GM12875 (cell line): ENCODE measurements around the gene ZCCHC3.

Experiments used
- H3K4me3 ChIP-seq: one replicate; pipeline ENCODE4 v1.5.1; 2011; ENCODE audit warnings: low read depth, low read length, control low read depth
- TF ChIP-seq, protein P1 (sequence below): IDR thresholded peaks from 2 replicates; pipeline ENCODE4 v1.5.1; 2011; ENCODE audit warnings: low read depth, mild to moderate bottlenecking, control low read depth, inconsistent platforms, low read length, moderate library complexity, borderline replicate concordance; ENCODE audit not compliant: insufficient read depth

ZCCHC3 gene

DNA sequence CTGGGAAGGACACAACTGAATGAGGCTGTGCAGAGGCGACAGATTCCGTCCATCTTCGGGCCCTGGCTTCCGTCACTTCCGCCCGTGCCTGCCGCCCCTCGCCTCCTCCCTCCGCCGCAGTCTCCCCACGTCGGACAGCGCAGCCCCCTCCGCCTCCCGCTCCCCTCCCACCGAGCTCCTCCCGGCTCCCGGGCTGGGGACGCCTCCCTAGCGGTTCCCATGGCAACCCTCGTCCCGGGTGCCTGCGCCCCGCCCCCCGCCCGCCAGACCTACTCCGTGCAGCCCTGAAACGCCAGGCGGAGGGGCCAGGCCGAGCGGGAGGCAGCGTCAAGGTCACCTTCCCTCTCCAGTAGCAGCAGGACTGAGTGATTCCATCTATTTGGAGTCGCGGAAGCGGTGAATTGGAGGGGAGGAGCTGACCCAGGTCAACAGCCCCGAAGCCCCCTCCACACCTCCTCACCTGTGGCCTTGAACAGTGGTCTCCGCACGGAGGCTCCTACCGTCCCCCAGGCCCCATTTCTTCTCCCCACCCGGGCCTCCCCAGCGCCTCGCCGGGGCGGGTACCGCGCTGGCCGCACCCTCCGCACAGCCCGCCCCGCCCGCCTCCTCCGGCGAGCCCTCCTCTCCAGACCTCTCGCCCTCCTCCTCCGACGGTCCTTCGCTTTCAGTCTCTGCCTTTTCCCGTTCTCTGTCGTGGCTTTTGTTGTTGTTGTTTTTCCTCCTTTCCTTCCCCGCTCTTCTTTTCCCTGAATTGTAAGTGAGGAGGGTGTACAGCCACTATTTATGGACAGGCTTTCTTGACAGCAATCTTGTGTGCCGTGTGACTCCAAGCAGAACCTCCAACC is 50.5 kb downstream of the ZCCHC3 start:
- TF ChIP-seq, protein P1, sequence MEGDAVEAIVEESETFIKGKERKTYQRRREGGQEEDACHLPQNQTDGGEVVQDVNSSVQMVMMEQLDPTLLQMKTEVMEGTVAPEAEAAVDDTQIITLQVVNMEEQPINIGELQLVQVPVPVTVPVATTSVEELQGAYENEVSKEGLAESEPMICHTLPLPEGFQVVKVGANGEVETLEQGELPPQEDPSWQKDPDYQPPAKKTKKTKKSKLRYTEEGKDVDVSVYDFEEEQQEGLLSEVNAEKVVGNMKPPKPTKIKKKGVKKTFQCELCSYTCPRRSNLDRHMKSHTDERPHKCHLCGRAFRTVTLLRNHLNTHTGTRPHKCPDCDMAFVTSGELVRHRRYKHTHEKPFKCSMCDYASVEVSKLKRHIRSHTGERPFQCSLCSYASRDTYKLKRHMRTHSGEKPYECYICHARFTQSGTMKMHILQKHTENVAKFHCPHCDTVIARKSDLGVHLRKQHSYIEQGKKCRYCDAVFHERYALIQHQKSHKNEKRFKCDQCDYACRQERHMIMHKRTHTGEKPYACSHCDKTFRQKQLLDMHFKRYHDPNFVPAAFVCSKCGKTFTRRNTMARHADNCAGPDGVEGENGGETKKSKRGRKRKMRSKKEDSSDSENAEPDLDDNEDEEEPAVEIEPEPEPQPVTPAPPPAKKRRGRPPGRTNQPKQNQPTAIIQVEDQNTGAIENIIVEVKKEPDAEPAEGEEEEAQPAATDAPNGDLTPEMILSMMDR, result no peak
- peak overlapping the region; percentile 52 for H3K4me3 ChIP-seq

DNA sequence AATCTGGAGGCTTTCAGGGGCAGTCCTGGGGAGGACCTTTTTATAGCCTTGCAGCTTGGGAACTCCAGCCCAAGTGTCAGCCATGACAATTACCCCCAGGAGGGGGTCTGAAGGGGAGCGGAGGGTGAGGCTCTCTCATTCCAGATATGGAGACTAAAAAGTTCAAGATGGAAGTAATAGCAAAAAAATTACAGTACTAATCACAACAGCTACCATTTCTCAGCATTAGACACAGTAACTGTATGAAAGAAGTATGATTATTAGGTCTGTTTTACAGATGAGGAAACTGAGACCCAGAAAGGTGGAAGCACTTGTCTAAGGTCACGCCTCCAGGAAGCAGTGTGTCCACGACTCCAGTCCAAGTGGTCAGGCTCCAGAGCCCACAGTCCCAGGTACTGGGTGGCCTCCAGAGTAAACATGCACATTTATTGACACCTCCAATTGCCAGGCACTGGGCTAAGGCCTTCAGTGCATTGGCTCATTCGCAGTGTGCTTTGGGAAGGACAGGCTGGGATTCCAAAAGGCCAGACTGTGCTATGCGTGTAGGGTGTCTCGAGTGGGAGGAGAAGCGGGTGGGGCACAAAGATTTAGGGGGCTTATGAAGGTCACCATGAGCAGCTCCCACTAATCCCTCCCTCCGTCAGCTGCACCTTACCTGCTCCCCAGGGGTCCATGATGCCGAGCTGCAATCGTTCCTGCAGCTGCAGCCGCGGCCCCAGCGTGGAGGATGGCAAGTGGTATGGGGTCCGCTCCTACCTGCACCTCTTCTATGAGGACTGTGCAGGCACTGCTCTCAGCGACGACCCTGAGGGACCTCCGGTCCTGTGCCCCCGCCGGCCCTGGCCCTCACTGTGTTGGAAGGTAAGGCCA is 51.8 kb downstream of the ZCCHC3 start:
- H3K4me3 ChIP-seq, result no peak overlapping the region
- TF ChIP-seq, protein P1, result no peak
